ENCODE results near the gene SOX8. TPM values are rescaled to one million over a fixed set of nuclear protein-coding genes. Genes with fewer than 3 reads are reported as not detected.
A peak's percentile ranks its signal among the peaks of the same experiment; 100 is the strongest.

SOX8 gene
- total and polyA plus RNA-seq, 4 donors, result 0.33 to 4.0 (median 0.39) TPM

- TF ChIP-seq, protein P1, sequence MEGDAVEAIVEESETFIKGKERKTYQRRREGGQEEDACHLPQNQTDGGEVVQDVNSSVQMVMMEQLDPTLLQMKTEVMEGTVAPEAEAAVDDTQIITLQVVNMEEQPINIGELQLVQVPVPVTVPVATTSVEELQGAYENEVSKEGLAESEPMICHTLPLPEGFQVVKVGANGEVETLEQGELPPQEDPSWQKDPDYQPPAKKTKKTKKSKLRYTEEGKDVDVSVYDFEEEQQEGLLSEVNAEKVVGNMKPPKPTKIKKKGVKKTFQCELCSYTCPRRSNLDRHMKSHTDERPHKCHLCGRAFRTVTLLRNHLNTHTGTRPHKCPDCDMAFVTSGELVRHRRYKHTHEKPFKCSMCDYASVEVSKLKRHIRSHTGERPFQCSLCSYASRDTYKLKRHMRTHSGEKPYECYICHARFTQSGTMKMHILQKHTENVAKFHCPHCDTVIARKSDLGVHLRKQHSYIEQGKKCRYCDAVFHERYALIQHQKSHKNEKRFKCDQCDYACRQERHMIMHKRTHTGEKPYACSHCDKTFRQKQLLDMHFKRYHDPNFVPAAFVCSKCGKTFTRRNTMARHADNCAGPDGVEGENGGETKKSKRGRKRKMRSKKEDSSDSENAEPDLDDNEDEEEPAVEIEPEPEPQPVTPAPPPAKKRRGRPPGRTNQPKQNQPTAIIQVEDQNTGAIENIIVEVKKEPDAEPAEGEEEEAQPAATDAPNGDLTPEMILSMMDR (IDR thresholded peaks at IDR 0.05; ENCODE audit: control extremely low read depth, extremely low read depth), result no peak
- peaks cover 0 to 17% (median 0%) of the 10 kb centered on the region in 5 donors for H3K4me1 ChIP-seq (ENCODE audit: control insufficient read depth in 5 of 5, insufficient read depth in 5 of 5, low read length in 5 of 5)
- 79 to 88% methylated on average over 8 of the region's 8 CpGs for WGBS, 2 donors
- peaks cover 0 to 5% (median 5%) of the 10 kb centered on the region in 3 donors for H3K27me3 ChIP-seq (ENCODE audit: control insufficient read depth in 3 of 3, insufficient read depth in 3 of 3, low read length in 2 of 3)
- no peak overlapping the region for H3K27ac ChIP-seq (ENCODE audit: low read depth in 1 of 2, low read length in 1 of 2)
- H3K36me3 ChIP-seq (ENCODE audit: control insufficient read depth in 4 of 4, insufficient read depth in 4 of 4, low read length in 4 of 4), result no peaks in the 10 kb centered on the region
- DNase-seq (no peak), ATAC-seq (ENCODE audit: insufficient read depth, low FRiP score) (no peak)
- H3K9ac ChIP-seq (ENCODE audit: insufficient read depth in 1 of 2, low read length in 2 of 2), result no peak overlapping the region
- H3K4me3 ChIP-seq, result no peak overlapping the region
- H3K9me3 ChIP-seq (ENCODE audit: control insufficient read depth in 4 of 4, insufficient read depth in 3 of 4, low read length in 3 of 4), result no peaks in the 10 kb centered on the region
Measured at GRCh38 chr16:986411-986810, 4.8 kb downstream of the SOX8 start.

DNA sequence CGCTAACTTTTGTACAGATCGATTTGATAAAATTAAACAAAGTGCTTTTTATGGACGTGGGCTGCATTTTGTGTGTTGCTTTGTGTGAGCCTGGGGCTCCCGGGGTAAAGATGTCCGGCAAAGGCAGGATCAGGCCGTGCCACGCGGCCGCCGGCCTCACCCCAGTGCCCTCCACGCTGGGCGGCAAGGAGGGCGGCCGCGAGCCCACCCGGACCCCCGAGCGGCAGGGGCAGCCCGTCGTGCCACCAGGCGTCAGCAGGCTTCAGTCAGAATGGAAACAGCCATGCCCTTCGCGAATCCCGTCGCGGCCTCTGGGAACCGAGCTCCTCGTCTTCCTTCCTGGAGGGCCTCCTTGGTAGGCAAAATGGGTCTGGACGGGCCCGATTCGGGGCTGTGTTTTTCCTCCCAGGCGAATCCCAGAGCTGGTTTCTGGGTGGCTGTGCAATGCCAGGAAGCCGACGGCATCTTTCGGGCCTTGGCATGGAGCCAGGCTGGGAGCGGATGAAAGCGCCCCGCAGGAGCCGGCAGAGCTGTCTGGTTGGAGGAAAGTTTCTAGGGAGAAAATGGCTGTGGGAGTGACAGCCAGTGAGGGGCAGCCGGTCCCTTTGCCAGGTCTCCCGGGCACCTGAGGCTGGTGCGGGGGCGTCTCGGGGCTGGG, 5.5 kb downstream of the SOX8 start:
- 65 to 86% methylated on average over 44 of the region's 44 CpGs for WGBS, 2 donors
- H3K4me3 ChIP-seq, result no peak overlapping the region
- TF ChIP-seq, protein P1 (IDR thresholded peaks at IDR 0.05; ENCODE audit: control extremely low read depth, extremely low read depth), result no peak
- ATAC-seq (ENCODE audit: insufficient read depth, low FRiP score) (no peak), DNase-seq (peak; percentile 51 to 71 (median 56))
- H3K36me3 ChIP-seq (ENCODE audit: control insufficient read depth in 4 of 4, insufficient read depth in 4 of 4, low read length in 4 of 4), result no peaks in the 10 kb centered on the region
- no peak overlapping the region for H3K27ac ChIP-seq (ENCODE audit: low read depth in 1 of 2, low read length in 1 of 2)
- peaks cover 0 to 5% (median 5%) of the 10 kb centered on the region in 3 donors for H3K27me3 ChIP-seq (ENCODE audit: control insufficient read depth in 3 of 3, insufficient read depth in 3 of 3, low read length in 2 of 3)
- no peak overlapping the region for H3K9ac ChIP-seq (ENCODE audit: insufficient read depth in 1 of 2, low read length in 2 of 2)
- peaks cover 0 to 16% (median 0%) of the 10 kb centered on the region in 5 donors for H3K4me1 ChIP-seq (ENCODE audit: control insufficient read depth in 5 of 5, insufficient read depth in 5 of 5, low read length in 5 of 5)
- H3K9me3 ChIP-seq (ENCODE audit: control insufficient read depth in 4 of 4, insufficient read depth in 3 of 4, low read length in 3 of 4), result no peaks in the 10 kb centered on the region

GRCh38 chr16:987906-988305, 6.3 kb downstream of the SOX8 start:
- peaks cover 0 to 2% (median 0%) of the 10 kb centered on the region in 4 donors for H3K9me3 ChIP-seq (ENCODE audit: control insufficient read depth in 4 of 4, insufficient read depth in 3 of 4, low read length in 3 of 4)
- ATAC-seq (ENCODE audit: insufficient read depth, low FRiP score), result no peak
- WGBS, 2 donors, result 90 to 91% methylated on average over 16 to 17 of the region's 17 CpGs
- TF ChIP-seq, protein P1 (IDR thresholded peaks at IDR 0.05; ENCODE audit: control extremely low read depth, extremely low read depth), result no peak
- no peak for DNase-seq
- H3K9ac ChIP-seq (ENCODE audit: insufficient read depth in 1 of 2, low read length in 2 of 2), result no peak overlapping the region
- H3K4me3 ChIP-seq, result no peak overlapping the region
- H3K27ac ChIP-seq (ENCODE audit: low read depth in 1 of 2, low read length in 1 of 2), result no peak overlapping the region
- peaks cover 0 to 8% (median 0%) of the 10 kb centered on the region in 5 donors for H3K4me1 ChIP-seq (ENCODE audit: control insufficient read depth in 5 of 5, insufficient read depth in 5 of 5, low read length in 5 of 5)
- no peaks in the 10 kb centered on the region for H3K36me3 ChIP-seq (ENCODE audit: control insufficient read depth in 4 of 4, insufficient read depth in 4 of 4, low read length in 4 of 4)
- H3K27me3 ChIP-seq (ENCODE audit: control insufficient read depth in 3 of 3, insufficient read depth in 3 of 3, low read length in 2 of 3), result peaks cover 0 to under 1% (median 0%) of the 10 kb centered on the region in 3 donors
